ENCODE results near the gene TC2N. TPM values are rescaled to one million over a fixed set of nuclear protein-coding genes. Genes with fewer than 3 reads are reported as not detected.

Gene TC2N
- polyA plus RNA-seq, 1 donor from 2014 or later, result 2.1 TPM

GRCh38 chr14:91814317-91814716 lies 53.0 kb downstream of the TC2N start:
- Histone ChIP-seq H3K27ac (ENCODE audit: low read length) (no peak overlapping the region), H3F3A (ENCODE audit: insufficient read depth, low read length, poor library complexity, severe bottlenecking) (no peaks in the 10 kb centered on the region), H2AFZ (ENCODE audit: low read depth, low read length) (no peak overlapping the region), H3K27me3 (ENCODE audit: insufficient read depth, low read depth, low read length) (no peaks in the 10 kb centered on the region), H3K4me2 (ENCODE audit: low read length) (no peak overlapping the region), H3K36me3 (ENCODE audit: insufficient read depth, low read length) (no peaks in the 10 kb centered on the region), H3K79me2 (replicated peaks; ENCODE audit: insufficient read depth, low read length) (no peaks in the 10 kb centered on the region), H3K9ac (ENCODE audit: low read length) (no peak overlapping the region), H3K9me3 (ENCODE audit: low read length) (peaks cover 4% of the 10 kb centered on the region), H3K4me3 (ENCODE audit: low read length) (no peak overlapping the region), H4K20me1 (ENCODE audit: insufficient read depth) (no peaks in the 10 kb centered on the region), H3K9me2 (ENCODE audit: insufficient read depth, low read length) (no peaks in the 10 kb centered on the region)
- no peak for TF ChIP-seq EP300 (conservative IDR thresholded peaks at IDR 0.05; ENCODE audit: poor library complexity, severe bottlenecking)
- no peak for TF ChIP-seq EZH2 (IDR thresholded peaks at IDR 0.05; ENCODE audit: borderline replicate concordance, insufficient read depth, low read length, poor library complexity, severe bottlenecking)
- no peak for TF ChIP-seq TAF1 (IDR thresholded peaks at IDR 0.05; ENCODE audit: low read depth)
- TF ChIP-seq CTCF (IDR thresholded peaks at IDR 0.05; ENCODE audit: poor library complexity, severe bottlenecking), result no peak

- no peaks in the 10 kb centered on the region for H4K20me1 ChIP-seq (ENCODE audit: insufficient read depth)
- no peaks in the 10 kb centered on the region for H3K79me2 ChIP-seq (replicated peaks; ENCODE audit: insufficient read depth, low read length)
- H3K9ac ChIP-seq (ENCODE audit: low read length), result no peak overlapping the region
- peaks cover 4% of the 10 kb centered on the region for H3K9me3 ChIP-seq (ENCODE audit: low read length)
- TF ChIP-seq MXI1 (conservative IDR thresholded peaks at IDR 0.05; ENCODE audit: poor library complexity, severe bottlenecking) (no peak), EP300 (conservative IDR thresholded peaks at IDR 0.05; ENCODE audit: poor library complexity, severe bottlenecking) (no peak), EZH2 (IDR thresholded peaks at IDR 0.05; ENCODE audit: borderline replicate concordance, insufficient read depth, low read length, poor library complexity, severe bottlenecking) (no peak), POLR2AphosphoS5 (IDR thresholded peaks at IDR 0.05) (no peak), RAD21 (conservative IDR thresholded peaks at IDR 0.05) (no peak), CTCF (IDR thresholded peaks at IDR 0.05; ENCODE audit: poor library complexity, severe bottlenecking) (no peak), SMC3 (conservative IDR thresholded peaks at IDR 0.05; ENCODE audit: poor library complexity) (no peak), TAF1 (IDR thresholded peaks at IDR 0.05; ENCODE audit: low read depth) (no peak)
- H3K27me3 ChIP-seq (ENCODE audit: insufficient read depth, low read depth, low read length), result no peaks in the 10 kb centered on the region
- no peak overlapping the region for H3K27ac ChIP-seq (ENCODE audit: low read length)
- H2AFZ ChIP-seq (ENCODE audit: low read depth, low read length), result no peak overlapping the region
- H3K4me3 ChIP-seq (ENCODE audit: low read length), result no peak overlapping the region
- no peaks in the 10 kb centered on the region for H3F3A ChIP-seq (ENCODE audit: insufficient read depth, low read length, poor library complexity, severe bottlenecking)
- H3K36me3 ChIP-seq (ENCODE audit: insufficient read depth, low read length), result no peaks in the 10 kb centered on the region
- no peaks in the 10 kb centered on the region for H3K9me2 ChIP-seq (ENCODE audit: insufficient read depth, low read length)
- no peak overlapping the region for H3K4me2 ChIP-seq (ENCODE audit: low read length)
Measured at GRCh38 chr14:91810699-91811098, 56.6 kb downstream of the TC2N start.

DNA sequence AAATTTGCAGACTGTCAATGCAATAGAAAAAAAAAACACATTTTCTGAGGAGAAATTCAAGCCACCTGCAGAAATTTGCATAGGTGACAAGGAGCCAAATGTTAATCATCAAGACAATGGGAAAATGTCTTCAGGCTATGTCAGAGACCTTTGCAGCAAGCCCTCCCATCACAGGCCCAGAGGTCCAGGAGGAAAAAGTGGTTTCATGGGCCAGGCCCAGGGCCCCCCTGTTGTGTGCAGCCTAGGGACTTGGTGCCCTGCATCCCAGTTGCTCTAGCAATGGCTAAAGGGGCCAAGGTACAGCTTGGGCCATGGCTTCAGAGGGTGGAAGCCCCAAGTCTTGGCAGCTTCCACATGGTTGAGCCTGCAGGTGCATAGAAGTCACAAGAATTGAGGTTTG lies 60.6 kb downstream of the TC2N start:
- no peak overlapping the region for H3K4me2 ChIP-seq (ENCODE audit: low read length)

More for the DNA sequence above, 60.6 kb downstream of the TC2N start:
- Histone ChIP-seq H3K79me2 (replicated peaks; ENCODE audit: insufficient read depth, low read length) (no peaks in the 10 kb centered on the region), H3F3A (ENCODE audit: insufficient read depth, low read length, poor library complexity, severe bottlenecking) (no peaks in the 10 kb centered on the region), H2AFZ (ENCODE audit: low read depth, low read length) (no peak overlapping the region), H3K9me2 (ENCODE audit: insufficient read depth, low read length) (no peaks in the 10 kb centered on the region), H4K20me1 (ENCODE audit: insufficient read depth) (no peaks in the 10 kb centered on the region), H3K27ac (ENCODE audit: low read length) (no peak overlapping the region), H3K4me3 (ENCODE audit: low read length) (no peak overlapping the region), H3K9me3 (ENCODE audit: low read length) (peaks cover 4% of the 10 kb centered on the region), H3K9ac (ENCODE audit: low read length) (no peak overlapping the region), H3K27me3 (ENCODE audit: insufficient read depth, low read depth, low read length) (no peaks in the 10 kb centered on the region), H3K36me3 (ENCODE audit: insufficient read depth, low read length) (no peaks in the 10 kb centered on the region)
- TF ChIP-seq CTCF (IDR thresholded peaks at IDR 0.05; ENCODE audit: poor library complexity, severe bottlenecking) (no peak), TAF1 (IDR thresholded peaks at IDR 0.05; ENCODE audit: low read depth) (no peak), POLR2AphosphoS5 (IDR thresholded peaks at IDR 0.05) (no peak), MXI1 (conservative IDR thresholded peaks at IDR 0.05; ENCODE audit: poor library complexity, severe bottlenecking) (no peak), EP300 (conservative IDR thresholded peaks at IDR 0.05; ENCODE audit: poor library complexity, severe bottlenecking) (no peak), EZH2 (IDR thresholded peaks at IDR 0.05; ENCODE audit: borderline replicate concordance, insufficient read depth, low read length, poor library complexity, severe bottlenecking) (no peak), REST (IDR thresholded peaks at IDR 0.05; ENCODE audit: borderline replicate concordance) (no peak), SMC3 (conservative IDR thresholded peaks at IDR 0.05; ENCODE audit: poor library complexity) (no peak), RAD21 (conservative IDR thresholded peaks at IDR 0.05) (no peak)

Data from neural cell (in vitro differentiated cells).